GM18505 (cell line): ENCODE results near the gene ZNF473.

Source experiments
- ATAC-seq: cut with Tn5 transposase; IDR thresholded peaks from one replicate; pipeline ENCODE4 v1.9.1; 2021; ENCODE audit not compliant: unreplicated experiment
- POLR2A ChIP-seq: IDR thresholded peaks from 4 replicates; pipeline ENCODE4 v1.6.1; 2011; ENCODE audit warnings: borderline replicate concordance; ENCODE audit not compliant: insufficient read depth, insufficient read length; ENCODE audit errors: extremely low read depth

ZNF473 gene

GRCh38 chr19:50020481-50020880 lies 5.3 kb upstream of the ZNF473 start:
- no peak for ATAC-seq
- TF ChIP-seq POLR2A, result no peak

DNA sequence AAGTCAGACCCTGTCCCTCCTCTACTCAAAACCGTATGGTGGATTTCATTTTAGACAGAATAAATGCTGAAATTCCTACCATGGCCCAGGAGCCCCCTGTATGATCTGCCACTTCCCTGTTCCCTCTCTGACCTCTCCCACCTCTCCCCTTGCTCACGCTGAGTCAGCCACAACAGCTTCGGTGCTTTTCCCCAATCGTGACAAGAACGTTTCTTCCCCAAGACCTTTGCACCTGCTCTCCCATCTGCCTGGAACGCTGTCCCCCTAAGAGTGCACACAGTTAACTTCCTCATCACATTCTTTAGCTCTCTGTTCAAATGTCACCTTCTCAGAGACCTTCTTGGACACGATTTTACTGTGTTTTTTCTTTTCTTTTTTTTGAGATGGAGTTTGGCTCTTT lies 3.0 kb upstream of the ZNF473 start:
- no peak for TF ChIP-seq POLR2A
- ATAC-seq, result no peak

- TF ChIP-seq POLR2A, result no peak
- peak; percentile 9 for ATAC-seq
These were observed 1.1 kb upstream of the ZNF473 start for GRCh38 chr19:50024719-50025021.

GRCh38 chr19:50025022-50025793 lies 597 bp upstream of the ZNF473 start, which contains the start of gene VRK3:
Gene VRK3, minus strand, starts transcription at chr19:50025372. Its CDS starts 9,210 bp downstream, at chr19:50016162.
- TF ChIP-seq POLR2A, result peak; percentile 91
- ATAC-seq, result peak; percentile 87

- TF ChIP-seq POLR2A, result no peak
- ATAC-seq, result no peak
These were observed 723 bp downstream of the ZNF473 start for GRCh38 chr19:50026550-50026906.

- TF ChIP-seq POLR2A, result no peak
- ATAC-seq, result no peak
These were observed 4.4 kb downstream of the ZNF473 start for GRCh38 chr19:50030225-50030624.

- no peak for ATAC-seq
- no peak for TF ChIP-seq POLR2A
These were observed 5.1 kb downstream of the ZNF473 start for GRCh38 chr19:50030937-50031336.

- TF ChIP-seq POLR2A, result no peak
- ATAC-seq, result no peak
These were observed 11.1 kb downstream of the ZNF473 start for GRCh38 chr19:50036908-50037307.

DNA sequence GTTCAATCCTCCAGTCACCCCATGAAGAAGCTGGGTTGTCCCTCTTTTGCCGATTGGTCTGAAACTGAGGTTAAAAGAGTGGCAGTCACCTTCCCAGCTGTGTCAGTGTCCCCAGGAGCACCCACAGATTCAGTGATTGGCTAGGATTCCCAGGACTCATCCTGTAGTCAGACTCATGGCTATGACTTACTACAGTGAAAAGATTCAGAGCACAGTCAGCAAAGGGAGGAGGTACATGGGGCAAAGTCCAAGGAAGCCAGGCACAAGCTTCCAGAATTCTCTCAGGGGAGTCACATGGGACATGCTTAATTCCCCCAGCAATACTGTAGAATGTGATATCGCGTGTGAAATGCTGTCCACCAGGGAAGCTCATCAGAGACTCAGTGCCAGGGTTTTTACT lies 14.2 kb downstream of the ZNF473 start:
- ATAC-seq, result no peak
- TF ChIP-seq POLR2A, result no peak

- no peak for TF ChIP-seq POLR2A
These were observed 15.2 kb downstream of the ZNF473 start for GRCh38 chr19:50040967-50041366.

GRCh38 chr19:50042363-50043024 lies 16.7 kb downstream of the ZNF473 start:
- no peak for ATAC-seq
- TF ChIP-seq POLR2A, result no peak

More at GRCh38 chr19:50040967-50041366, 15.2 kb downstream of the ZNF473 start:
- no peak for ATAC-seq

DNA sequence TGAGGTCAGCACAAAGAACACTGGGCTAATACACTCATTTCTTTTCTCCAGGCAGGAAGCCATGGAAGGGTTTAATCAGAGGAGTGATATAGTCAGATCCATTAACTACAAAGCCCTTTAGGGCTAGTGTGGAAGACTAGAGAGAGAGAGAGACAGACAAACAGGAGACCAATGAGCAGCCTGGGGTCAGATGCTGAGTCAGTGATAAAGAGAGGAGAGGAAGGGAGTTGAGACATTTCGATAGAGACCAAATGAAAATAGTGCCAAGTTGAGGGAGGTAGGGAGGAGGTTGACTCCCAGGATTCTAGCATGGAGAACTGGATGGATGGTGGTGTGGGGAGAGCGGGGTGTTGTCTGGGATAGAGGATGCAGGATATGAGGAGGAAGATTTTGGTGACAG lies 18.2 kb downstream of the ZNF473 start:
- no peak for TF ChIP-seq POLR2A

GRCh38 chr19:50044922-50045321 lies 19.1 kb downstream of the ZNF473 start:
- TF ChIP-seq POLR2A, result no peak
- no peak for ATAC-seq

More for the DNA sequence above, 18.2 kb downstream of the ZNF473 start:
- no peak for ATAC-seq
